HepG2 (cell line): ENCODE measurements around the gene DNAJC18. TPM values are rescaled to one million over a fixed set of nuclear protein-coding genes. Genes with fewer than 3 reads are reported as not detected.

Experiments used
- CC2D1A ChIP-seq: sonication (generic); formaldehyde crosslinking; IDR thresholded peaks from 2 replicates; pipeline ENCODE4 v1.8.1; 2023; ENCODE audit warnings: mild to moderate bottlenecking, missing genetic modification reagents
- GTF3A ChIP-seq: sonication (generic); formaldehyde crosslinking; conservative IDR thresholded peaks from 2 replicates; pipeline ENCODE4 v1.4.0; 2020; ENCODE audit warnings: mild to moderate bottlenecking, missing genetic modification reagents
- HMG20A ChIP-seq: IDR thresholded peaks from 2 replicates; pipeline ENCODE4 v1.6.1; 2016; ENCODE audit warnings: borderline replicate concordance
- MIER3 ChIP-seq: IDR thresholded peaks from 2 replicates; pipeline ENCODE4 v1.6.1; 2016; ENCODE audit warnings: missing compliant biosample characterization, borderline replicate concordance
- NR3C1 ChIP-seq: sonication (generic); formaldehyde crosslinking; IDR thresholded peaks from 2 replicates; pipeline ENCODE4 v1.4.0; 2020; ENCODE audit warnings: missing genetic modification reagents
- NRL ChIP-seq: sonication (generic); formaldehyde crosslinking; IDR thresholded peaks from 2 replicates; pipeline ENCODE4 v1.5.0; 2020; ENCODE audit warnings: missing genetic modification reagents, mild to moderate bottlenecking, moderate library complexity, borderline replicate concordance
- PTBP1 ChIP-seq: fragments of 200-400 bp; formaldehyde crosslinking; IDR thresholded peaks from 2 replicates; pipeline ENCODE4 v1.6.1; 2018; ENCODE audit warnings: low read length, low read depth; ENCODE audit not compliant: poor library complexity, severe bottlenecking
- RORA ChIP-seq: sonication (generic); formaldehyde crosslinking; IDR thresholded peaks from 2 replicates; pipeline ENCODE4 v1.5.0; 2020; ENCODE audit warnings: mild to moderate bottlenecking, missing genetic modification reagents, moderate library complexity
- SOX5 ChIP-seq: IDR thresholded peaks from 2 replicates; pipeline ENCODE4 v1.6.1; 2016; ENCODE audit warnings: borderline replicate concordance
- STAG1 ChIP-seq: sonication (generic); formaldehyde crosslinking; IDR thresholded peaks from 2 replicates; pipeline ENCODE4 v1.4.0; 2020; ENCODE audit warnings: missing genetic modification reagents
- THAP11 ChIP-seq: IDR thresholded peaks from 2 replicates; pipeline ENCODE4 v1.6.1; 2016; ENCODE audit warnings: missing biosample characterization, missing genetic modification reagents
- YEATS4 ChIP-seq: sonication (generic); formaldehyde crosslinking; IDR thresholded peaks from 2 replicates; pipeline ENCODE4 v1.4.0; 2020; ENCODE audit warnings: missing genetic modification reagents, borderline replicate concordance
- ZBTB49 ChIP-seq: sonication (generic); formaldehyde crosslinking; IDR thresholded peaks from 2 replicates; pipeline ENCODE4 v1.4.0; 2020; ENCODE audit warnings: missing genetic modification reagents, borderline replicate concordance
- ZNF124 ChIP-seq: sonication (generic); formaldehyde crosslinking; IDR thresholded peaks from 2 replicates; pipeline ENCODE4 v1.4.0; 2020; ENCODE audit warnings: missing genetic modification reagents
- ZNF235 ChIP-seq: sonication (generic); formaldehyde crosslinking; IDR thresholded peaks from 2 replicates; pipeline ENCODE4 v1.8.1; 2023; ENCODE audit warnings: mild to moderate bottlenecking, missing genetic modification reagents, borderline replicate concordance
- ZNF33B ChIP-seq: sonication (generic); formaldehyde crosslinking; IDR thresholded peaks from 2 replicates; pipeline ENCODE4 v1.5.1; 2020; ENCODE audit warnings: mild to moderate bottlenecking, missing genetic modification reagents
- ZNF768 ChIP-seq: sonication (generic); formaldehyde crosslinking; IDR thresholded peaks from 2 replicates; pipeline ENCODE4 v1.4.0; 2020; ENCODE audit warnings: missing genetic modification reagents
- ZNF772 ChIP-seq: sonication (generic); formaldehyde crosslinking; IDR thresholded peaks from 2 replicates; pipeline ENCODE4 v1.5.0; 2020; ENCODE audit warnings: mild to moderate bottlenecking, missing genetic modification reagents
- ZNF839 ChIP-seq: sonication (generic); formaldehyde crosslinking; IDR thresholded peaks from 2 replicates; pipeline ENCODE4 v1.4.0; 2020; ENCODE audit warnings: missing genetic modification reagents, mild to moderate bottlenecking, borderline replicate concordance
- ZNF878 ChIP-seq: sonication (generic); formaldehyde crosslinking; IDR thresholded peaks from 2 replicates; pipeline ENCODE4 v1.8.1; 2023; ENCODE audit warnings: mild to moderate bottlenecking, missing genetic modification reagents, moderate library complexity
- polyA plus RNA-seq, 8 experiments: library from polyadenylated mRNA; depleted of rRNA in 3 of 8; stranded (reverse) in 7 of 8; unstranded in 1 of 8; fragments of >200 nt; fragmentation: Illumina TruSeq in 4 of 8; extraction: Trizol in 4 of 8; gene quantifications; 2 replicates each; pipeline versions ENCODE4 v1.2.1 to v1.2.3, GENCODE V29; 2011 to 2016; ENCODE audit warnings: low read depth in 4 of 8, missing spikeins in 1 of 8, mixed read lengths in 1 of 8; ENCODE audit not compliant: insufficient read depth in 1 of 8
- total RNA-seq, 5 experiments: library from RNA; depleted of rRNA; stranded (reverse); fragments of >200 nt; fragmentation: Illumina TruSeq; extraction: Trizol; gene quantifications; 2 replicates each; pipeline ENCODE4 v1.2.3, GENCODE V29; 2016; ENCODE audit warnings: low read depth in 1 of 5
- TF ChIP-seq, protein P1 (sequence below), 2 experiments: IDR thresholded peaks; 2 replicates each; pipeline ENCODE4 v1.6.1; 2011 to 2012; ENCODE audit warnings: low read length in 2 of 2, borderline replicate concordance in 1 of 2, low read depth in 1 of 2, mild to moderate bottlenecking in 1 of 2, moderate library complexity in 1 of 2
- TF ChIP-seq, protein P2 (sequence below): sonication (generic); formaldehyde crosslinking; IDR thresholded peaks from 2 replicates; pipeline ENCODE4 v1.4.0; 2020; ENCODE audit warnings: missing genetic modification reagents

DNAJC18 gene
- total and polyA plus RNA-seq, 2 of the 13 experiments (the other 11 are each of a cell fraction or from before 2014, with no cell fraction given): 6.5 to 6.6 TPM

DNA sequence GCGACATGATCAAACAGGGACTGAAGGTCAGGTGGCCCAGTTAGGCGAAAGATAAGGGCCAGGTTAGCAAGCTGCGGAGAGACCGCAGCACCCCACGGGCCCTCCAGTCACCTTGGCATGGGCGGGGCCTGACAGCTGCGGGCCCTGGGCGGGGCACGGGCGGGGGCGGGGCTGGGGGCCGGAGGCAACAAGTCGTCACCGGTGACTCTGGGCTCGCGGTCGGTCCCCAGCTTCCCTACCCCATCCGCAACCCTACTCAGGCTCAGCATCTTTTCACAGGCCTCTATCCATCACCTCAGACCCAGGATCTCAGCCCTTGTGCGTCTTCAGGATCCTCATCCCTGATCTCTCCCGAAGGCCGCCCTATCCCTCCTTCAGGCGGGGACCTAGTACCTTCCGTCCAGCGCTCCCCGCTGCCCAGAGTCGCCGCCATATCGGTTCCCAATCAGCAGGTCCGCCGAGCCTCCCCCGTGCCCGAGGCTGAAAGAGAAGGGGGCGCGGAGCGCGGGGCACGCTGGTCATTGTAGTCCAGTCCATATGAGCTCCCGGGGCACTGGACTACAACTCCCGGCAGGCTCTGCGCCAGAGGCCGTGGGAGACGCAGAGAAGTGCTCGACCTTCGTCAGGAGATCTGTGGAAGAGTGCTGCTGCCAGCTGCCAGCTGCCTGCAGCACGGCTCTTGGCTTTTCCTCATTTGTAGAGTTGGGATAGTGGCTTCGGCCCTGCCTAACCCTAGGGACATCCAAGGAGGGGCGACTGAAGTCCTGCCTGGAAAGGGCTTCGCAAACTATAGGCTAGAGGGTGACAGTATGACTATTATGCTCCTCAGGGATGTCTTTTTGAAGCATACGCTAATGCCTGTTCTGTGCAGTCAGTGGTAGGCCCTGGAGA, at the start of gene DNAJC18 (continued):
- TF ChIP-seq NR3C1 (CRISPR knock-in tag) (no peak), GTF3A (CRISPR knock-in tag) (no peak), MIER3 (CRISPR knock-in tag) (peak; percentile 27; the same call in 1 of the 2 replicates), PTBP1 (no peak), STAG1 (no peak), YEATS4 (CRISPR knock-in tag) (no peak; the same call in 1 of the 2 replicates), HMG20A (no peak), NRL (CRISPR knock-in tag) (peak; percentile 55; the same call in 1 of the 2 replicates), SOX5 (peak; percentile 36; the same call in 1 of the 2 replicates), ZNF124 (peak; percentile 64; the same call in 1 of the 2 replicates), ZNF33B (CRISPR knock-in tag) (no peak), ZNF878 (no peak), CC2D1A (CRISPR knock-in tag) (no peak), ZNF235 (0 out of 2 replicates have a peak, but pooled peaks have one; percentile 38), THAP11 (CRISPR knock-in tag) (peak; percentile 100), RORA (no peak), ZBTB49 (no peak), ZNF772 (CRISPR knock-in tag) (no peak), ZNF839 (no peak), ZNF768 (CRISPR knock-in tag) (peak; percentile 29; the same call in 1 of the 2 replicates)
- TF ChIP-seq, protein P1, sequence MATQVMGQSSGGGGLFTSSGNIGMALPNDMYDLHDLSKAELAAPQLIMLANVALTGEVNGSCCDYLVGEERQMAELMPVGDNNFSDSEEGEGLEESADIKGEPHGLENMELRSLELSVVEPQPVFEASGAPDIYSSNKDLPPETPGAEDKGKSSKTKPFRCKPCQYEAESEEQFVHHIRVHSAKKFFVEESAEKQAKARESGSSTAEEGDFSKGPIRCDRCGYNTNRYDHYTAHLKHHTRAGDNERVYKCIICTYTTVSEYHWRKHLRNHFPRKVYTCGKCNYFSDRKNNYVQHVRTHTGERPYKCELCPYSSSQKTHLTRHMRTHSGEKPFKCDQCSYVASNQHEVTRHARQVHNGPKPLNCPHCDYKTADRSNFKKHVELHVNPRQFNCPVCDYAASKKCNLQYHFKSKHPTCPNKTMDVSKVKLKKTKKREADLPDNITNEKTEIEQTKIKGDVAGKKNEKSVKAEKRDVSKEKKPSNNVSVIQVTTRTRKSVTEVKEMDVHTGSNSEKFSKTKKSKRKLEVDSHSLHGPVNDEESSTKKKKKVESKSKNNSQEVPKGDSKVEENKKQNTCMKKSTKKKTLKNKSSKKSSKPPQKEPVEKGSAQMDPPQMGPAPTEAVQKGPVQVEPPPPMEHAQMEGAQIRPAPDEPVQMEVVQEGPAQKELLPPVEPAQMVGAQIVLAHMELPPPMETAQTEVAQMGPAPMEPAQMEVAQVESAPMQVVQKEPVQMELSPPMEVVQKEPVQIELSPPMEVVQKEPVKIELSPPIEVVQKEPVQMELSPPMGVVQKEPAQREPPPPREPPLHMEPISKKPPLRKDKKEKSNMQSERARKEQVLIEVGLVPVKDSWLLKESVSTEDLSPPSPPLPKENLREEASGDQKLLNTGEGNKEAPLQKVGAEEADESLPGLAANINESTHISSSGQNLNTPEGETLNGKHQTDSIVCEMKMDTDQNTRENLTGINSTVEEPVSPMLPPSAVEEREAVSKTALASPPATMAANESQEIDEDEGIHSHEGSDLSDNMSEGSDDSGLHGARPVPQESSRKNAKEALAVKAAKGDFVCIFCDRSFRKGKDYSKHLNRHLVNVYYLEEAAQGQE (IDR thresholded peaks at IDR 0.05; ENCODE audit: borderline replicate concordance in 1 of 2, low read depth in 1 of 2, low read length in 2 of 2): no peak
- TF ChIP-seq, protein P2, sequence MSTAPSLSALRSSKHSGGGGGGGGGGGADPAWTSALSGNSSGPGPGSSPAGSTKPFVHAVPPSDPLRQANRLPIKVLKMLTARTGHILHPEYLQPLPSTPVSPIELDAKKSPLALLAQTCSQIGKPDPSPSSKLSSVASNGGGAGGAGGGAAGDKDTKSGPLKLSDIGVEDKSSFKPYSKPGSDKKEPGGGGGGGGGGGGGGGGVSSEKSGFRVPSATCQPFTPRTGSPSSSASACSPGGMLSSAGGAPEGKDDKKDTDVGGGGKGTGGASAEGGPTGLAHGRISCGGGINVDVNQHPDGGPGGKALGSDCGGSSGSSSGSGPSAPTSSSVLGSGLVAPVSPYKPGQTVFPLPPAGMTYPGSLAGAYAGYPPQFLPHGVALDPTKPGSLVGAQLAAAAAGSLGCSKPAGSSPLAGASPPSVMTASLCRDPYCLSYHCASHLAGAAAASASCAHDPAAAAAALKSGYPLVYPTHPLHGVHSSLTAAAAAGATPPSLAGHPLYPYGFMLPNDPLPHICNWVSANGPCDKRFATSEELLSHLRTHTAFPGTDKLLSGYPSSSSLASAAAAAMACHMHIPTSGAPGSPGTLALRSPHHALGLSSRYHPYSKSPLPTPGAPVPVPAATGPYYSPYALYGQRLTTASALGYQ (CRISPR knock-in tag): no peak
